GM23338 (cell line): Measurements from ENCODE around the gene NDUFA12. TPM values are rescaled to one million over a fixed set of nuclear protein-coding genes. Genes with fewer than 3 reads are reported as not detected.

Experiments
- ATAC-seq: fragments of 200-7000 bp; cut with Tn5 transposase; 3 replicates; pipeline ENCODE4 v1.9.1; 2020
- DNase-seq: peaks from one replicate; pipeline ENCODE4 v3.0.0-alpha.2; 2015; ENCODE audit warnings: low spot score
- H2AFZ ChIP-seq: fragments of 200-600 bp; sonication (generic); 2 replicates; pipeline ENCODE4 v1.8.0; 2016; ENCODE audit warnings: antibody characterized with exemption, mild to moderate bottlenecking, moderate library complexity
- H3F3A ChIP-seq: fragments of 200-600 bp; sonication (generic); replicated peaks from 2 replicates; pipeline ENCODE4 v1.8.0; 2017; ENCODE audit warnings: antibody characterized with exemption, mixed run types, low read depth
- H3K27ac ChIP-seq: fragments of 200-600 bp; sonication (generic); 2 replicates; pipeline ENCODE4 v1.6.1; 2016; ENCODE audit warnings: low read depth
- H3K27me3 ChIP-seq: fragments of 200-600 bp; sonication (generic); 2 replicates; pipeline ENCODE4 v1.8.0; 2016; ENCODE audit warnings: mild to moderate bottlenecking, mixed run types, moderate library complexity; ENCODE audit not compliant: insufficient read depth
- H3K36me3 ChIP-seq: fragments of 200-600 bp; sonication (generic); 2 replicates; pipeline ENCODE4 v1.8.0; 2016; ENCODE audit warnings: mild to moderate bottlenecking; ENCODE audit not compliant: insufficient read depth
- H3K4me1 ChIP-seq: fragments of 200-600 bp; sonication (generic); 2 replicates; pipeline ENCODE4 v1.8.0; 2016; ENCODE audit warnings: mild to moderate bottlenecking, moderate library complexity; ENCODE audit not compliant: insufficient read depth
- H3K4me2 ChIP-seq: fragments of 200-600 bp; sonication (generic); 2 replicates; pipeline ENCODE4 v1.7.1; 2017; ENCODE audit warnings: mixed run types
- H3K4me3 ChIP-seq: fragments of 200-600 bp; sonication (generic); 2 replicates; pipeline ENCODE4 v1.6.1; 2016; ENCODE audit warnings: mixed run types
- H3K79me2 ChIP-seq: fragments of 200-600 bp; sonication (generic); replicated peaks from 2 replicates; pipeline ENCODE4 v1.8.0; 2017; ENCODE audit warnings: mild to moderate bottlenecking; ENCODE audit not compliant: insufficient read depth
- H3K9me2 ChIP-seq: fragments of 200-600 bp; sonication (generic); 2 replicates; pipeline ENCODE4 v1.8.0; 2017; ENCODE audit not compliant: insufficient read depth
- H4K20me1 ChIP-seq: fragments of 200-600 bp; sonication (generic); replicated peaks from 2 replicates; pipeline ENCODE4 v1.8.0; 2017; ENCODE audit warnings: mild to moderate bottlenecking; ENCODE audit not compliant: insufficient read depth
- H3K27ac Mint-ChIP-seq: 2 replicates; pipeline ENCODE4 v1.8.0; 2020; ENCODE audit warnings: inconsistent platforms, mild to moderate bottlenecking, moderate library complexity, mixed read lengths
- H3K27me3 Mint-ChIP-seq: 3 replicates; pipeline ENCODE4 v1.8.0; 2022; ENCODE audit warnings: low read depth, mild to moderate bottlenecking, moderate library complexity, mixed read lengths, inconsistent platforms; ENCODE audit not compliant: insufficient read depth, poor library complexity
- H3K36me3 Mint-ChIP-seq: 3 replicates; pipeline ENCODE4 v1.8.0; 2021; ENCODE audit warnings: low read depth, mild to moderate bottlenecking, inconsistent platforms, moderate library complexity, mixed read lengths
- H3K4me1 Mint-ChIP-seq: 3 replicates; pipeline ENCODE4 v1.8.0; 2020; ENCODE audit warnings: mild to moderate bottlenecking, inconsistent platforms, mixed read lengths
- H3K4me3 Mint-ChIP-seq: 3 replicates; pipeline ENCODE4 v1.8.0; 2021; ENCODE audit warnings: moderate library complexity, mild to moderate bottlenecking, inconsistent platforms, mixed read lengths
- H3K9me3 Mint-ChIP-seq: 3 replicates; pipeline ENCODE4 v1.8.0; 2020; ENCODE audit warnings: moderate library complexity, mild to moderate bottlenecking, inconsistent platforms, mixed read lengths
- CREB1 ChIP-seq: fragments of 250-450 bp; sonication (Bioruptor Pico); IDR thresholded peaks from 2 replicates; pipeline ENCODE4 v1.5.0; 2020; ENCODE audit warnings: low read depth, mild to moderate bottlenecking, moderate library complexity
- CTCF ChIP-seq, 2 experiments: fragments of 200-600 bp in 1 of 2; sonication (generic) in 1 of 2; conservative IDR thresholded peaks; 2 replicates each; pipeline versions ENCODE4 v1.5.1 to v1.6.1; 2016 to 2017; ENCODE audit warnings: antibody characterized with exemption in 2 of 2, low read depth in 2 of 2, mild to moderate bottlenecking in 2 of 2, moderate library complexity in 1 of 2
- ETS1 ChIP-seq: IDR thresholded peaks from 2 replicates; pipeline ENCODE4 v1.6.1; 2016; ENCODE audit warnings: antibody characterized with exemption
- EZH2 ChIP-seq: fragments of 200-600 bp; sonication (generic); IDR thresholded peaks from one replicate; pipeline ENCODE4 v1.8.0; 2017; ENCODE audit warnings: antibody characterized with exemption, mild to moderate bottlenecking, low read depth; ENCODE audit not compliant: unreplicated experiment
- EZH2phosphoT487 ChIP-seq: fragments of 200-600 bp; sonication (generic); IDR thresholded peaks from one replicate; pipeline ENCODE4 v1.8.1; 2018; ENCODE audit warnings: antibody characterized with exemption; ENCODE audit not compliant: unreplicated experiment
- REST ChIP-seq: IDR thresholded peaks from one replicate; pipeline ENCODE4 v1.6.1; 2018; ENCODE audit warnings: antibody characterized with exemption; ENCODE audit not compliant: unreplicated experiment
- STAT1 ChIP-seq: IDR thresholded peaks from one replicate; pipeline ENCODE4 v1.6.1; 2016; ENCODE audit warnings: antibody characterized with exemption; ENCODE audit not compliant: unreplicated experiment
- ZNF331 ChIP-seq: fragments of 250-450 bp; sonication (Bioruptor Pico); IDR thresholded peaks from 2 replicates; pipeline ENCODE4 v1.5.0; 2020; ENCODE audit warnings: low read depth, mild to moderate bottlenecking, moderate library complexity
- ZNF462 ChIP-seq: fragments of 250-450 bp; sonication (Bioruptor Pico); IDR thresholded peaks from 2 replicates; pipeline ENCODE4 v1.5.0; 2020; ENCODE audit warnings: mild to moderate bottlenecking, moderate library complexity
- polyA plus RNA-seq: library from polyadenylated mRNA; unstranded; fragments of >200 nt; fragmentation: Nextera tagmentation; extraction: Ambion mirVana; gene quantifications from 2 replicates; pipeline ENCODE4 v1.2.1, GENCODE V29; 2016
- total RNA-seq: library from RNA; depleted of rRNA; stranded (reverse); fragments of >200 nt; shearing (Covaris generic); gene quantifications from 2 replicates; pipeline ENCODE4 v1.2.3, GENCODE V29; 2014

NDUFA12 gene
- total and polyA plus RNA-seq, 2 experiments from 2014 or later: 84.9 to 386 TPM

GRCh38 chr12:94954029-94954685 lies 49.3 kb downstream of the NDUFA12 start (continued):
- no peak for TF ChIP-seq CTCF (conservative IDR thresholded peaks at IDR 0.05; ENCODE audit: low read depth in 2 of 2)
- TF ChIP-seq EZH2: no peak
- TF ChIP-seq REST: no peak
- no peak for TF ChIP-seq EZH2phosphoT487
- TF ChIP-seq STAT1: no peak
- no peak for TF ChIP-seq ZNF331 (CRISPR knock-in tag)
- no peak for TF ChIP-seq CREB1 (CRISPR knock-in tag)

- Mint-ChIP-seq H3K9me3 (no peaks in the 10 kb centered on the region), H3K27ac (no peak overlapping the region), H3K27me3 (no peaks in the 10 kb centered on the region), H3K4me3 (no peak overlapping the region), H3K4me1 (peaks cover 8% of the 10 kb centered on the region), H3K36me3 (no peaks in the 10 kb centered on the region)
- no peak overlapping the region for H3K4me3 ChIP-seq
- no peaks in the 10 kb centered on the region for H3K79me2 ChIP-seq
- no peaks in the 10 kb centered on the region for H3K4me1 ChIP-seq
- H2AFZ ChIP-seq: peak overlapping the region; percentile 63
- H3F3A ChIP-seq: no peaks in the 10 kb centered on the region
- no peaks in the 10 kb centered on the region for H4K20me1 ChIP-seq
- no peak overlapping the region for H3K4me2 ChIP-seq
- no peak overlapping the region for H3K27ac ChIP-seq
- H3K36me3 ChIP-seq: no peaks in the 10 kb centered on the region
- no peaks in the 10 kb centered on the region for H3K27me3 ChIP-seq
- ATAC-seq (no peak), DNase-seq (no peak)
- peaks cover 4% of the 10 kb centered on the region; the same call in 1 of the 2 replicates for H3K9me2 ChIP-seq
- TF ChIP-seq ZNF462 (CRISPR knock-in tag) (no peak), CTCF (conservative IDR thresholded peaks at IDR 0.05; ENCODE audit: low read depth in 2 of 2) (peak in 1 of 2 experiments; percentile 28; a peak in 2 of 4 replicates), ETS1 (no peak), EZH2phosphoT487 (no peak)
Observed at GRCh38 chr12:94952325-94952724, 51.2 kb downstream of the NDUFA12 start.
